Renal cortical epithelial cell (primary cell): ENCODE measurements around the gene ATRX. TPM values are rescaled to one million over a fixed set of nuclear protein-coding genes. Genes with fewer than 3 reads are reported as not detected.
"Not testable (repeated sequence)": the region's sequence is repeated elsewhere in the genome, so short reads cannot be mapped to it uniquely, and the experiment has no call there.

ENCODE experiments used
- DNase-seq: peaks from one replicate; pipeline ENCODE4 v3.0.0-alpha.2; 2011; ENCODE audit warnings: low read depth
- total RNA-seq: library from RNA; depleted of rRNA; stranded (reverse); fragments of >200 nt; gene quantifications from 2 replicates; pipeline ENCODE4 v1.2.3, GENCODE V29; 2014

Gene ATRX
- total RNA-seq, 1 donor from 2014 or later, result 187 TPM

DNA sequence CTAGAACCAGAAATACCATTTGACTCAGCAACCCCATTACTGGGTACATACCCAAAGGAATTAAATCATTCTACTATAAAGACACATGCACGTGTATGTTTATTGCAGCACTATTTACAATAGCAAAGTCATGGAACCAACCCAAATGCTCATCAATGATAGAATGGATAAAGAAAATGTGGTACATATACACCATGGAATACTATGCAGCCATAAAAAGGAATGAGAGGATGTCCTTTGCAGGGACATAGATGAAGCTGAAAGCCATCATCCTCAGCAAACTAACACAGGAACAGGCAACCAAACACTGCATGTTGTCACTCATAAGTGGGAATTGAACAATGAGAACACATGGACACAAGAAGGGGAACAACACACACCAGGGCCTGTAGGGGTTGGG is 285.9 kb downstream of the ATRX start:
- DNase-seq, result not testable (repeated sequence)

DNA sequence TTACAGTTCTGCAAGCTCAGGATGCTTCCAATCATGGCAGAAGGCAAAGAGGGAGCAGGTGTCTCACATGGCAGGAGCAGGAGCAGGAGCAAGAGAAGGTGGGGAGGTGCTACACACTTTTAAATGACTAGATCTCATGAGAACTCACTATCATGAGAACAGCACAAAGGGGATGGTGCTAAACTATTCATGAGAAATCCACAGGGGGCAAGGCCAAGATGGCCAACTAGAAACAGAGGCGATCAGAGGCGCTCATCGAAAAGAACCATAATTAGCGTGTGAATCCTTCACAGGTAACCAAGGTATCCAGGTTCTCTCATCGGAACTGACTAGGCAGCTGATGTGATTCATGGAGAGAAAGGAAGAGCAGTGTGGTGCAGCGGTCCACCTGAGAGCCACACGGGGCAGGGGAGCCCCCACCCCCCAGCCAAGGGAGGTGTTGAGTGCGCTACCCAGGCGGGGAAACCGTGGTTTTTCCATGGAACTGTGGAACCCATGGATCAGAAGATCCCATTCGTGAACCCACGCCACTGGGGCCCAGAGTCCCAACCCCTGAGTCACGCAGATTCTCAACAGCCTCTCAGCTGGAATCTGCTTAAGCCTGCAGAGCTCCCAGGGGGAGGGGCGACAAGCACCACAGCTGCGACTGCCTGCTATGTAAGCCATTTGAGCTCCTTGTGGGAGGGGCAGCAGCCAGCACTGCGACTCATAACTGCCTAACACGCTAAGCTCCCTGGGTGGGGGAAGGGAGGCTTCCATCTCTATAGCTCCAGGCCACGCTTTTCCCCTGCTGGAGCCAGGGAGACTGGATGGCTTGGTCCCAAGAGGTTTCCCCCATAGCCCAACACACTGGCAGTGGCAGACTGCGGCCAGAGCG is 292.1 kb downstream of the ATRX start:
- DNase-seq, result peak; percentile 40

DNA sequence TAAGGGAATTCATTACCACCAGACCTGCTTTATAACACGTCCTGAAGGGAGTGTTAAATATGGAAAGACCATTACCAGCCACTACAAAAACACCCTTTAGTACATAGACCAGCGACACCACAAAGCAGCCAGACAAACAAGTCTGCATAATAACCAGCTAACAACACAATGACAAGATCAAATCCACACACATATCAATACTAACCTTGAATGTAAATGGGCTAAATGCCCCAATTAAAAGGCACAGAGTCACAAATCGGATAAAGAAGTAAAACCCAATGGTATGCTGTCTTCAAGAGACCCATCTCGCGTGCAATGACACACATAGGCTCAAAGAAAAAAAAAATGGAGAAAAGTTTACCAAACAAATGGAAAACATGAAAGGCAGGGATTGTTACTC is 302.0 kb downstream of the ATRX start:
- no peak for DNase-seq

DNA sequence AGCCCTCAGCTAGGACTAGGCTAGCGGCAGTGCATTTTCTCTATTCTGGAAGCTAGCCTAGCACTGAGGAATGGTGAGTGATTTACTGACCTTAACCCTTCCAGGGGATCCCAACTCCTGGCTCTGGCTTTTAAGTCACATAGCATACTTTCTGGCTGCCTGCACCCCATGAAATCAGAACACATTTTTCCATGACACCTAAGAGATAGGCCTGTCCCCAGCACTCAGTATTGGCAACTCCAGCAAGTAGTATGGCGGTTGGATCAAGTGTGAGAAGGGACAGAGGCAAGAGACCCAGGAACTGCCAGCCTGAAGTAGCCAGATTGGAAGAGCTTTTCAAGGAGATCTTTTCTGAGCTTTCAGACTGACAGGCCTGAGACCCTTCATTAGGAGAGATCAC is 330.6 kb downstream of the ATRX start:
- no peak for DNase-seq

Other genes starting within 250 kb of the ATRX start
- 115 and 150 TPM in 2 replicates for gene MAGT1, start 109.2 kb upstream of the ATRX start, total RNA-seq
- gene COX7B, start 113.3 kb upstream of the ATRX start, total RNA-seq, result 694 and 695 TPM in 2 replicates
- 6.6 and 14.1 TPM in 2 replicates for gene ATP7A, start 124.5 kb upstream of the ATRX start, total RNA-seq
- gene PGAM4, start 183.4 kb upstream of the ATRX start, total RNA-seq, result not detected in 2 replicates